ENCODE results near the gene ARL6IP1.

Gene ARL6IP1

DNA sequence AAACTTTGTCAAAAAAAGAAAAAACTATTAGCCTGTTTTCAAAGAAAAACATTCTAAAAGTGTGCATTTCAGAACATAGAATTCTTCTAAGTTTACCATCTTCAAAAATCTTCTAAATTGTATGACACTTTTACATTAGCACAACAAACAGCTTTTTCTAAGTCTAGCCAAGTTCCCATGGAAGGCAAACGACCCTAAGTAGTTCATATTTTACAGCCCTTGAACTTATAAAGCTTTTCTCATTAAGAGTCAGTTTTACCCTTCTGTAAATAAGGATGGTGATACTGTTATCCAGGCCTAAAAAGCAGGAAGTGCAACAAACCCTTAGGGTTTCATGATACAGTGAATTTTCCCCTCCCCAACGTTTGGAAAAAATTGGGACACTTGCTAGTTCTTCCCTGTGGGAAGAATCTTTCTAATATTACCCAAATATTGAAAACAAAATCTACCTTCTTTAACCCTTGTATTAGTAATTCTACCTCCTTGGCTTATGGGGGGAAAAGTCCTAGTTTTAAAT is 4.0 kb upstream of the ARL6IP1 start:
- no peaks in the 10 kb centered on the region for H3K9me3 ChIP-seq (ENCODE audit: insufficient read depth, low read length)
- peak overlapping the region; percentile 26 for H3K4me2 ChIP-seq (ENCODE audit: low read depth, low read length, poor library complexity, severe bottlenecking)
- H3K27me3 ChIP-seq (ENCODE audit: low read length): no peaks in the 10 kb centered on the region
- H3K4me3 ChIP-seq (ENCODE audit: insufficient read depth, low read length, poor library complexity, severe bottlenecking): no peak overlapping the region
- H2AFZ ChIP-seq (ENCODE audit: low read depth, low read length, severe bottlenecking): no peak overlapping the region
- no peaks in the 10 kb centered on the region for H3K9me2 ChIP-seq (replicated peaks; ENCODE audit: insufficient read depth, low read length)
- no peak overlapping the region for H3K9ac ChIP-seq (ENCODE audit: low read length)
- peaks cover 28% of the 10 kb centered on the region for H3K36me3 ChIP-seq (ENCODE audit: low read length)
- peaks cover 40% of the 10 kb centered on the region for H3F3A ChIP-seq (ENCODE audit: insufficient read depth)
- H3K27ac ChIP-seq (ENCODE audit: low read depth, low read length): peak overlapping the region; percentile 73; the same call in 1 of the 2 replicates
- TF ChIP-seq EZH2phosphoT487 (conservative IDR thresholded peaks at IDR 0.05; ENCODE audit: low read length) (no peak), CTCF (IDR thresholded peaks at IDR 0.05; ENCODE audit: insufficient read depth, low read length, poor library complexity, severe bottlenecking) (no peak)
- peaks cover 9% of the 10 kb centered on the region for H3K79me2 ChIP-seq (ENCODE audit: insufficient read depth, low read length)
- no peaks in the 10 kb centered on the region; the same call in 1 of the 2 replicates for H4K20me1 ChIP-seq (ENCODE audit: low read depth, low read length)

- Histone ChIP-seq H3K4me2 (ENCODE audit: low read depth, low read length, poor library complexity, severe bottlenecking) (peak overlapping the region; percentile 26), H3K27ac (ENCODE audit: low read depth, low read length) (peak overlapping the region; percentile 73), H3K4me3 (ENCODE audit: insufficient read depth, low read length, poor library complexity, severe bottlenecking) (no peak overlapping the region), H3K9me2 (replicated peaks; ENCODE audit: insufficient read depth, low read length) (no peaks in the 10 kb centered on the region), H3K27me3 (ENCODE audit: low read length) (no peaks in the 10 kb centered on the region), H3F3A (ENCODE audit: insufficient read depth) (peaks cover 40% of the 10 kb centered on the region), H3K79me2 (ENCODE audit: insufficient read depth, low read length) (peaks cover 17% of the 10 kb centered on the region), H4K20me1 (ENCODE audit: low read depth, low read length) (no peaks in the 10 kb centered on the region; the same call in 1 of the 2 replicates), H2AFZ (ENCODE audit: low read depth, low read length, severe bottlenecking) (no peak overlapping the region), H3K9me3 (ENCODE audit: insufficient read depth, low read length) (no peaks in the 10 kb centered on the region), H3K36me3 (ENCODE audit: low read length) (peaks cover 22% of the 10 kb centered on the region), H3K9ac (ENCODE audit: low read length) (0 out of 2 replicates have a peak overlapping the region, but pooled peaks have one; percentile 5)
- TF ChIP-seq EZH2phosphoT487 (conservative IDR thresholded peaks at IDR 0.05; ENCODE audit: low read length) (no peak), CTCF (IDR thresholded peaks at IDR 0.05; ENCODE audit: insufficient read depth, low read length, poor library complexity, severe bottlenecking) (no peak)
Measured at GRCh38 chr16:18804540-18804939, 3.2 kb upstream of the ARL6IP1 start.

- peak overlapping the region; percentile 73 for H3K27ac ChIP-seq (ENCODE audit: low read depth, low read length)
- peaks cover 41% of the 10 kb centered on the region for H3F3A ChIP-seq (ENCODE audit: insufficient read depth)
- peaks cover 24% of the 10 kb centered on the region for H3K79me2 ChIP-seq (ENCODE audit: insufficient read depth, low read length)
- peaks cover 19% of the 10 kb centered on the region for H3K36me3 ChIP-seq (ENCODE audit: low read length)
- no peaks in the 10 kb centered on the region for H3K9me3 ChIP-seq (ENCODE audit: insufficient read depth, low read length)
- H3K4me2 ChIP-seq (ENCODE audit: low read depth, low read length, poor library complexity, severe bottlenecking): peak overlapping the region; percentile 26
- no peak overlapping the region for H3K4me3 ChIP-seq (ENCODE audit: insufficient read depth, low read length, poor library complexity, severe bottlenecking)
- no peak overlapping the region for H2AFZ ChIP-seq (ENCODE audit: low read depth, low read length, severe bottlenecking)
- 0 out of 2 replicates have a peak overlapping the region, but pooled peaks have one; percentile 5 for H3K9ac ChIP-seq (ENCODE audit: low read length)
- no peaks in the 10 kb centered on the region for H3K9me2 ChIP-seq (replicated peaks; ENCODE audit: insufficient read depth, low read length)
- TF ChIP-seq CTCF (IDR thresholded peaks at IDR 0.05; ENCODE audit: insufficient read depth, low read length, poor library complexity, severe bottlenecking) (no peak), EZH2phosphoT487 (conservative IDR thresholded peaks at IDR 0.05; ENCODE audit: low read length) (no peak)
- no peaks in the 10 kb centered on the region; the same call in 1 of the 2 replicates for H4K20me1 ChIP-seq (ENCODE audit: low read depth, low read length)
- no peaks in the 10 kb centered on the region for H3K27me3 ChIP-seq (ENCODE audit: low read length)
Measured at GRCh38 chr16:18803569-18804462, 2.5 kb upstream of the ARL6IP1 start.

All from SU-DHL-6 (cell line).